ENCODE measurements around the gene ATP7B.

Gene ATP7B

DNA sequence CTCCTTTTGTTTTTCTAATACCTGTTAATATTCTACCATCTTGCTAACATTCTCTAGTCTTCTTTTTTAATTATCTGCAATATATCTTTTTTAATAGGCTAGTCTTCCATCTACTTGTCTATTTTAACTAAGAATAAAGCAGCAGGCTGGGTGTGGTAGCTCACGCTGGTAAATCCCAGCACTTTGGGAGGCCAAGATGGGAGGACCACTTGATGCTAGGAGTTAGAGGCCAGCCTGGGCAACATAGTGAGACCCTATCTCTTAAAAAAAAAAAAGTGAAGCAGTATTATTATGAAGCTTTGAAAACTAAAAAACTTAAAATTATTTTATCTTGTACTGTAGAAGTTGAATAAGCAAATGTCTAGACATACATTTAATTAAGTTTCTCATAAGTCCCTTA lies 16.6 kb upstream of the ATP7B start:
- H3K4me3 ChIP-seq (ENCODE audit: low read depth, low read length): no peak overlapping the region
- DNase-seq (ENCODE audit: low read depth): no peak
- TF ChIP-seq MYC (IDR thresholded peaks at IDR 0.05; ENCODE audit: low read depth, low read length) (no peak), POLR2A (IDR thresholded peaks at IDR 0.05; ENCODE audit: extremely low read depth, insufficient read length) (no peak)
- TF ChIP-seq, protein P1, sequence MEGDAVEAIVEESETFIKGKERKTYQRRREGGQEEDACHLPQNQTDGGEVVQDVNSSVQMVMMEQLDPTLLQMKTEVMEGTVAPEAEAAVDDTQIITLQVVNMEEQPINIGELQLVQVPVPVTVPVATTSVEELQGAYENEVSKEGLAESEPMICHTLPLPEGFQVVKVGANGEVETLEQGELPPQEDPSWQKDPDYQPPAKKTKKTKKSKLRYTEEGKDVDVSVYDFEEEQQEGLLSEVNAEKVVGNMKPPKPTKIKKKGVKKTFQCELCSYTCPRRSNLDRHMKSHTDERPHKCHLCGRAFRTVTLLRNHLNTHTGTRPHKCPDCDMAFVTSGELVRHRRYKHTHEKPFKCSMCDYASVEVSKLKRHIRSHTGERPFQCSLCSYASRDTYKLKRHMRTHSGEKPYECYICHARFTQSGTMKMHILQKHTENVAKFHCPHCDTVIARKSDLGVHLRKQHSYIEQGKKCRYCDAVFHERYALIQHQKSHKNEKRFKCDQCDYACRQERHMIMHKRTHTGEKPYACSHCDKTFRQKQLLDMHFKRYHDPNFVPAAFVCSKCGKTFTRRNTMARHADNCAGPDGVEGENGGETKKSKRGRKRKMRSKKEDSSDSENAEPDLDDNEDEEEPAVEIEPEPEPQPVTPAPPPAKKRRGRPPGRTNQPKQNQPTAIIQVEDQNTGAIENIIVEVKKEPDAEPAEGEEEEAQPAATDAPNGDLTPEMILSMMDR (IDR thresholded peaks at IDR 0.05; ENCODE audit: low read depth, low read length): no peak
- TF ChIP-seq, protein P2, sequence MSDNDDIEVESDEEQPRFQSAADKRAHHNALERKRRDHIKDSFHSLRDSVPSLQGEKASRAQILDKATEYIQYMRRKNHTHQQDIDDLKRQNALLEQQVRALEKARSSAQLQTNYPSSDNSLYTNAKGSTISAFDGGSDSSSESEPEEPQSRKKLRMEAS (IDR thresholded peaks at IDR 0.05; ENCODE audit: low read depth, low read length): no peak

DNA sequence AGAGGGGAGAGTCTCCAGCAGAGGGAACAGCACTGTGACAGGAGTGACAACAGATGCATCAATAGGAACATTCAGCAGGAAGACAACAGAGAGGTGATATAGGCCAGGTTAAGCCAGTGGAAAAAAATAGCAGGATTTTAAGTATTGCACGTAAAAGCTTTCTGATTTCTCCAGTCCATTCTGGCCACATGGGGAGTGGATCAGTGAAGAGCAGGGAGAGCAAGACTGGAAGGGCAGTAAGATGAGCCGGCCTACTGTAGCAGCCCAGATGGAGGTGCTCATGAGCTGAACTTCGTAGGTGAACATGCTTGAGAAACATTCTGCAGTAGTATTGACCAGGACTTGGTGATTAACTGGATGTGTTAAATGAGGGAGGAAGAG lies 15.0 kb upstream of the ATP7B start:
- DNase-seq (ENCODE audit: low read depth): peak; percentile 41
- TF ChIP-seq MYC (IDR thresholded peaks at IDR 0.05; ENCODE audit: low read depth, low read length) (0 out of 2 replicates have a peak, but pooled peaks have one; percentile 18), POLR2A (IDR thresholded peaks at IDR 0.05; ENCODE audit: extremely low read depth, insufficient read length) (no peak)
- TF ChIP-seq, protein P2 (IDR thresholded peaks at IDR 0.05; ENCODE audit: low read depth, low read length): no peak
- TF ChIP-seq, protein P1 (IDR thresholded peaks at IDR 0.05; ENCODE audit: low read depth, low read length): peak; percentile 21
- H3K4me3 ChIP-seq (ENCODE audit: low read depth, low read length): no peak overlapping the region

DNA sequence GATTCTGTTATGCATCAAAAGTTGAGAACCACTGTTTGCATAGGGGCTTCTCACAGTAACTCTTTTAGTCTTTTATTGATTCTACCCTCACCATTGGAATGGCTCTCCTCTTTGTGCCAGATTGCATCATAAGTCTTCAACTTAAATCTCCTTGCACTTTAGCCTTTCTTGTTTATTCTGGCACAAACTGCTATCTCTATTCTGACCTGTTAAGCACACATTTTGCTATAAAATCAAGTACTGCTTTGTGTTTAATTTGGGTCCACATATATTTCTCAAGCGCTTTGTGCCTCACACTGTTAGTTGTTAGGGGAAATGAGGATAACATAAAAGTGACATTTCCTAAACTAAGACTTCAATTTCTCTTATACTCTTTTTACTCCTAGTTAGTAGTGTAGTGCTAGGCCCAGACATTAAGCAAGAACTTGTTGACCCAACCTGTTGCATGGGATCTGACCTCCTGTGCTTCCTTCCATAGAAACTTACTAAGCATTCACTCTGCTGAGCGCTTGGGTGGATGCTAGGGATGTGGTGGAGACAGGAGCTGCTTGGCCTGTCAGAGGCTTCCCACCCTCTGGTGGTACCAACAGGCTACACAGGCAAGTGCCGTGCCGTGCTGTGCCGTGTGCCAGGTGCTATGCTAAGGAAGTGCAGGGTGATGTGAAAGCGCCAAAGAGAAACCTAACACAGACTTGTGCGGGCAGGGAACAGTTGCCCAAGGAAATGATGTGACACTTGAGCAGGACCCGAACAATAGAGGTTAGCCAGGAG lies 14.4 kb upstream of the ATP7B start:
- TF ChIP-seq MYC (IDR thresholded peaks at IDR 0.05; ENCODE audit: low read depth, low read length) (no peak), POLR2A (IDR thresholded peaks at IDR 0.05; ENCODE audit: extremely low read depth, insufficient read length) (no peak)
- TF ChIP-seq, protein P1 (IDR thresholded peaks at IDR 0.05; ENCODE audit: low read depth, low read length): no peak
- TF ChIP-seq, protein P2 (IDR thresholded peaks at IDR 0.05; ENCODE audit: low read depth, low read length): no peak
- H3K4me3 ChIP-seq (ENCODE audit: low read depth, low read length): no peak overlapping the region
- DNase-seq (ENCODE audit: low read depth): no peak

DNA sequence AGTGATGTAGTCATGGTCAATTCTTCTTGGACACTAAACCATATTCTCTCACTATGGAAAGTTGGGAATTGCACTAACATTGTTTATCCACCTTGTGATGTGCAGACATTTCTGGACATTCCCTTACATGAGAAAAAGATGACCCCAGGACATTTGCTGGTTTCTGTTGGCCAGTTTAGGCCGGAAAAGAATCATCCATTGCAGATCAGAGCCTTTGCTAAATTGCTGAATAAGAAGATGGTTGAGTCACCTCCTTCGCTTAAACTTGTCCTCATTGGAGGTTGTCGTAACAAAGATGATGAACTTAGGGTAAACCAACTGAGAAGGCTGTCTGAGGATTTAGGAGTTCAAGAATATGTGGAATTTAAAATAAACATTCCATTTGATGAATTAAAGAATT lies 13.2 kb upstream of the ATP7B start, which contains the start of gene UTP14C:
Gene UTP14C, plus strand, starts transcription at position 211 of the 400 bp plus-strand sequence. CDS start 4,114 bp downstream, outside the sequence.
- TF ChIP-seq, protein P2 (IDR thresholded peaks at IDR 0.05; ENCODE audit: low read depth, low read length): no peak
- TF ChIP-seq, protein P1 (IDR thresholded peaks at IDR 0.05; ENCODE audit: low read depth, low read length): no peak
- TF ChIP-seq POLR2A (IDR thresholded peaks at IDR 0.05; ENCODE audit: extremely low read depth, insufficient read length): no peak
- no peak for TF ChIP-seq MYC (IDR thresholded peaks at IDR 0.05; ENCODE audit: low read depth, low read length)
- no peak within 1 kb of the TSS for H3K4me3 ChIP-seq (ENCODE audit: low read depth, low read length)
- no peak for DNase-seq (ENCODE audit: low read depth)

DNA sequence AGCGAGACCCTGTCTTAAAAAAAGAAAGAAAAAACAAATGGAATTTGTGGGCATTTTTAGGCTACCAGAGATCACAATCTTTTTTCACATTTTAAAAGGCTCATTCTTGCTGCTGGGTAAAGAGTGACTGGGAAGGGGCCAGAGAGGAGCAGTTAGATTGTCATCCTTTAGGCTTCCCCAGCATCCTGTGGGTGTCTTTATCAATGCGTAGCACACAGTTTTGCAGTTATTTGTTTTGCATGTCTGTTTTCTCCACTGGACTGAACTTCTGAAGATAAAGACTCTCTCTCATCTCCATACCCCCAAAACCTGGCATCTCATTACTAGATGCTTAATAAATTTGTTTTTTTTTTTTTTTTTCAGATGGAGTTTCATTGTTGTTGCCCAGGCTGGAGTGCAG lies 11.1 kb upstream of the ATP7B start:
- no peak overlapping the region for H3K4me3 ChIP-seq (ENCODE audit: low read depth, low read length)
- DNase-seq (ENCODE audit: low read depth): no peak
- TF ChIP-seq POLR2A (IDR thresholded peaks at IDR 0.05; ENCODE audit: extremely low read depth, insufficient read length) (no peak), MYC (IDR thresholded peaks at IDR 0.05; ENCODE audit: low read depth, low read length) (no peak)
- TF ChIP-seq, protein P1 (IDR thresholded peaks at IDR 0.05; ENCODE audit: low read depth, low read length): no peak
- TF ChIP-seq, protein P2 (IDR thresholded peaks at IDR 0.05; ENCODE audit: low read depth, low read length): no peak
